ENCODE data around the gene MRPS18A. TPM values are rescaled to one million over a fixed set of nuclear protein-coding genes. Genes with fewer than 3 reads are reported as not detected.

The MRPS18A gene
- total and polyA plus RNA-seq, 9 of the 15 experiments (the other 6 are each of a cell fraction or from before 2014, with no cell fraction given), result 87.5 to 243 (median 125) TPM

DNA sequence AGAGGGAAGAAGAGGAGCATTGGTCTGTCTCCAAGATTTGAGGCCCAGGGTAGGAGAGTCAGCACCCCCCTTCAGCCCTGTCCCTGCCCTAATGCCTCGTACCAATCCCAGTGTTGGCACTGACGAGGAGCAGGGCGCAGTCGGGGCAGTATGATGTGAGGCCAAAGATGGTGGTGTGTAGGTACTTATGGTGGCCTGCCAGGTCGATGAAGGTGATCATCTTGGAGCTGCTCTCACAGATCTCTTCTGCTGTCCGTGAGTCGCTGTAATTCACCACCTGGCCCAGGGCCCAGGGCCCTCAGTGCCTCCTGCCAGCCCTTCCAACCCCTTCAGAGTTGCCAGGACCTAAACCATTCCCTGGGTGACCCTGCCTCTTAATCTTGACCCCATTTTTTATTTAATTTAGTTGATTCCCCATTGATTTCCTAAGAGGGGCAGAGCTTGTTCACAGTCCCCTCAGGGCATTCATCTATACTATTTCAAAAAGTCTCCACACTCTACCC, 62.8 kb downstream of the MRPS18A start (continued):
- TF ChIP-seq, protein P1, sequence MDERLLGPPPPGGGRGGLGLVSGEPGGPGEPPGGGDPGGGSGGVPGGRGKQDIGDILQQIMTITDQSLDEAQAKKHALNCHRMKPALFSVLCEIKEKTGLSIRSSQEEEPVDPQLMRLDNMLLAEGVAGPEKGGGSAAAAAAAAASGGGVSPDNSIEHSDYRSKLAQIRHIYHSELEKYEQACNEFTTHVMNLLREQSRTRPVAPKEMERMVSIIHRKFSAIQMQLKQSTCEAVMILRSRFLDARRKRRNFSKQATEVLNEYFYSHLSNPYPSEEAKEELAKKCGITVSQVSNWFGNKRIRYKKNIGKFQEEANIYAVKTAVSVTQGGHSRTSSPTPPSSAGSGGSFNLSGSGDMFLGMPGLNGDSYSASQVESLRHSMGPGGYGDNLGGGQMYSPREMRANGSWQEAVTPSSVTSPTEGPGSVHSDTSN (CRISPR knock-in tag; IDR thresholded peaks at IDR 0.05; ENCODE audit: low read depth), result no peak
- TF ChIP-seq, protein P1 (tag; conservative IDR thresholded peaks at IDR 0.05; ENCODE audit: low read depth), result no peak
- TF ChIP-seq CEBPG (CRISPR knock-in tag; IDR thresholded peaks at IDR 0.05) (peak; percentile 41), CEBPG (tag; conservative IDR thresholded peaks at IDR 0.05 in 1 of 2, IDR thresholded peaks at IDR 0.05 in 1 of 2) (no peak), ZNF12 (CRISPR knock-in tag; IDR thresholded peaks at IDR 0.05) (0 out of 2 replicates have a peak, but pooled peaks have one; percentile 20), ZNF699 (CRISPR knock-in tag; IDR thresholded peaks at IDR 0.05; ENCODE audit: insufficient replicate concordance) (no peak), ZNF785 (CRISPR knock-in tag; IDR thresholded peaks at IDR 0.05) (no peak), RBM22 (IDR thresholded peaks at IDR 0.05; ENCODE audit: low read depth, low read length, poor library complexity, severe bottlenecking) (no peak), RBFOX2 (IDR thresholded peaks at IDR 0.05; ENCODE audit: low read depth, low read length) (peak; percentile 81), ZNF212 (CRISPR knock-in tag; IDR thresholded peaks at IDR 0.05) (no peak)
- TF ChIP-seq, protein P2, sequence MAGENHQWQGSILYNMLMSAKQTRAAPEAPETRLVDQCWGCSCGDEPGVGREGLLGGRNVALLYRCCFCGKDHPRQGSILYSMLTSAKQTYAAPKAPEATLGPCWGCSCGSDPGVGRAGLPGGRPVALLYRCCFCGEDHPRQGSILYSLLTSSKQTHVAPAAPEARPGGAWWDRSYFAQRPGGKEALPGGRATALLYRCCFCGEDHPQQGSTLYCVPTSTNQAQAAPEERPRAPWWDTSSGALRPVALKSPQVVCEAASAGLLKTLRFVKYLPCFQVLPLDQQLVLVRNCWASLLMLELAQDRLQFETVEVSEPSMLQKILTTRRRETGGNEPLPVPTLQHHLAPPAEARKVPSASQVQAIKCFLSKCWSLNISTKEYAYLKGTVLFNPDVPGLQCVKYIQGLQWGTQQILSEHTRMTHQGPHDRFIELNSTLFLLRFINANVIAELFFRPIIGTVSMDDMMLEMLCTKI (IDR thresholded peaks at IDR 0.05; ENCODE audit: partially characterized antibody), result no peak
